Immature natural killer cell (primary cell): ENCODE data around the gene APOD. TPM values are rescaled to one million over a fixed set of nuclear protein-coding genes. Genes with fewer than 3 reads are reported as not detected.
"Not testable (repeated sequence)": the region's sequence is repeated elsewhere in the genome, so short reads cannot be mapped to it uniquely, and the experiment has no call there.

ENCODE experiments used
- DNase-seq, 3 donors: peaks; one replicate each; pipeline ENCODE4 v3.0.0; 2022; ENCODE audit warnings: mixed read lengths in 1 of 3
- H3K27ac Mint-ChIP-seq, 6 donors: one replicate each; pipeline ENCODE4 v1.8.0; 2020; ENCODE audit warnings: mixed read lengths in 6 of 6, mild to moderate bottlenecking in 5 of 6, inconsistent platforms in 4 of 6, moderate library complexity in 3 of 6
- H3K27me3 Mint-ChIP-seq, 3 donors: one replicate each; pipeline ENCODE4 v1.8.0; 2020 to 2021; ENCODE audit warnings: low read depth in 3 of 3, mild to moderate bottlenecking in 3 of 3, mixed read lengths in 3 of 3, moderate library complexity in 3 of 3, inconsistent platforms in 1 of 3
- H3K36me3 Mint-ChIP-seq, 3 donors: one replicate each; pipeline ENCODE4 v1.8.0; 2020; ENCODE audit warnings: mixed read lengths in 3 of 3, inconsistent platforms in 2 of 3, mild to moderate bottlenecking in 2 of 3
- H3K4me1 Mint-ChIP-seq, 2 donors: one replicate each; pipeline ENCODE4 v1.8.0; 2020; ENCODE audit warnings: inconsistent platforms in 2 of 2, mild to moderate bottlenecking in 2 of 2, mixed read lengths in 2 of 2, moderate library complexity in 1 of 2
- H3K4me3 Mint-ChIP-seq, 5 donors: one replicate each; pipeline ENCODE4 v1.8.0; 2020; ENCODE audit warnings: mild to moderate bottlenecking in 5 of 5, mixed read lengths in 5 of 5, inconsistent platforms in 3 of 5, moderate library complexity in 3 of 5
- H3K9me3 Mint-ChIP-seq, 6 donors: one replicate each; pipeline ENCODE4 v1.8.0; 2020; ENCODE audit warnings: mild to moderate bottlenecking in 6 of 6, mixed read lengths in 6 of 6, inconsistent platforms in 4 of 6, moderate library complexity in 3 of 6
- polyA plus RNA-seq, 3 donors: library from polyadenylated mRNA; unstranded; fragments of 300-500 nt; fragmentation: Illumina TruSeq; gene quantifications; one replicate each; pipeline ENCODE4 v1.2.3, GENCODE V29; 2021

APOD gene
- not detected for polyA plus RNA-seq

- Mint-ChIP-seq H3K27ac (no peak within 1 kb of the TSS), H3K4me3 (no peak within 1 kb of the TSS), H3K9me3 (no peaks in the 10 kb centered on the region), H3K4me1 (peaks cover 0 to 2% of the 10 kb centered on the region in 2 donors), H3K36me3 (no peaks in the 10 kb centered on the region), H3K27me3 (peaks cover 3 to 10% (median 4%) of the 10 kb centered on the region in 3 donors)
- DNase-seq, result no peak
These were observed at the start of gene APOD for GRCh38 chr3:195583831-195584542. APOD (minus strand) TSS chr3:195583940; CDS start chr3:195579461, 4,479 bp downstream.

- Mint-ChIP-seq H3K4me1 (peaks cover 8 to 11% of the 10 kb centered on the region in 2 donors), H3K27ac (peak overlapping the region in 1 of 6 donors; percentile 80), H3K4me3 (peak overlapping the region; percentile 29 to 78 (median 68))
- not testable (repeated sequence) for DNase-seq, H3K36me3 Mint-ChIP-seq, H3K9me3 Mint-ChIP-seq, H3K27me3 Mint-ChIP-seq
These were observed 49.6 kb upstream of the APOD start for GRCh38 chr3:195633351-195633750.

- H3K9me3 Mint-ChIP-seq, H3K27me3 Mint-ChIP-seq, DNase-seq, H3K36me3 Mint-ChIP-seq: not testable (repeated sequence)
- H3K27ac Mint-ChIP-seq, result peak overlapping the region in 2 of 6 donors; percentile 44 to 45
- H3K4me3 Mint-ChIP-seq, result peak overlapping the region in 3 of 5 donors; percentile 13 to 60 (median 35)
- peaks cover 8 to 11% of the 10 kb centered on the region in 2 donors for H3K4me1 Mint-ChIP-seq
These were observed 48.9 kb upstream of the APOD start for GRCh38 chr3:195632501-195633185.

GRCh38 chr3:195632046-195632445 lies 48.3 kb upstream of the APOD start:
- not testable (repeated sequence) for H3K4me1 Mint-ChIP-seq, H3K27ac Mint-ChIP-seq, H3K36me3 Mint-ChIP-seq, DNase-seq, H3K27me3 Mint-ChIP-seq, H3K9me3 Mint-ChIP-seq, H3K4me3 Mint-ChIP-seq

- not testable (repeated sequence) for H3K27ac Mint-ChIP-seq, H3K4me1 Mint-ChIP-seq, H3K9me3 Mint-ChIP-seq, H3K36me3 Mint-ChIP-seq, H3K27me3 Mint-ChIP-seq, H3K4me3 Mint-ChIP-seq, DNase-seq
These were observed 47.3 kb upstream of the APOD start for GRCh38 chr3:195630938-195631495.

GRCh38 chr3:195630086-195630917 lies 46.6 kb upstream of the APOD start:
- not testable (repeated sequence) for H3K4me3 Mint-ChIP-seq, H3K36me3 Mint-ChIP-seq, H3K9me3 Mint-ChIP-seq, H3K4me1 Mint-ChIP-seq, H3K27ac Mint-ChIP-seq, DNase-seq, H3K27me3 Mint-ChIP-seq

GRCh38 chr3:195629682-195630081 lies 45.9 kb upstream of the APOD start:
- not testable (repeated sequence) for DNase-seq, H3K36me3 Mint-ChIP-seq, H3K27ac Mint-ChIP-seq, H3K27me3 Mint-ChIP-seq, H3K4me3 Mint-ChIP-seq, H3K9me3 Mint-ChIP-seq, H3K4me1 Mint-ChIP-seq

- not testable (repeated sequence) for H3K9me3 Mint-ChIP-seq, H3K27me3 Mint-ChIP-seq, H3K36me3 Mint-ChIP-seq, DNase-seq, H3K4me3 Mint-ChIP-seq, H3K27ac Mint-ChIP-seq, H3K4me1 Mint-ChIP-seq
These were observed 44.7 kb upstream of the APOD start for GRCh38 chr3:195628386-195628920.

- DNase-seq, H3K27ac Mint-ChIP-seq, H3K4me3 Mint-ChIP-seq, H3K9me3 Mint-ChIP-seq, H3K4me1 Mint-ChIP-seq, H3K27me3 Mint-ChIP-seq, H3K36me3 Mint-ChIP-seq: not testable (repeated sequence)
These were observed 44.0 kb upstream of the APOD start for GRCh38 chr3:195627515-195628385.

- H3K27me3 Mint-ChIP-seq, H3K4me1 Mint-ChIP-seq, H3K9me3 Mint-ChIP-seq, H3K36me3 Mint-ChIP-seq, H3K27ac Mint-ChIP-seq: not testable (repeated sequence)
- peak in 1 of 3 donors; percentile 13 for DNase-seq
- peak overlapping the region; percentile 35 to 54 (median 40) for H3K4me3 Mint-ChIP-seq
These were observed 41.1 kb upstream of the APOD start for GRCh38 chr3:195624603-195625560.

GRCh38 chr3:195624171-195624570 lies 40.4 kb upstream of the APOD start:
- H3K4me1 Mint-ChIP-seq, H3K4me3 Mint-ChIP-seq, H3K9me3 Mint-ChIP-seq, H3K27ac Mint-ChIP-seq, H3K36me3 Mint-ChIP-seq, DNase-seq, H3K27me3 Mint-ChIP-seq: not testable (repeated sequence)

GRCh38 chr3:195623217-195623965 lies 39.7 kb upstream of the APOD start:
- H3K36me3 Mint-ChIP-seq, H3K4me3 Mint-ChIP-seq, H3K27ac Mint-ChIP-seq, DNase-seq, H3K27me3 Mint-ChIP-seq, H3K9me3 Mint-ChIP-seq, H3K4me1 Mint-ChIP-seq: not testable (repeated sequence)
